A549 (cell line): Measurements from ENCODE around the gene SIK3.

Experiments
- CTCF ChIP-seq: fragments of >200 bp; sonication (Bioruptor Twin); formaldehyde crosslinking; IDR thresholded peaks from 3 replicates; pipeline ENCODE4 v1.5.1; 2016
- JUNB ChIP-seq: fragments of >200 bp; sonication (Bioruptor Twin); formaldehyde crosslinking; IDR thresholded peaks from 2 replicates; pipeline ENCODE4 v1.6.1; 2016
- POLR2A ChIP-seq: IDR thresholded peaks from 2 replicates; pipeline ENCODE4 v1.6.1; 2012; ENCODE audit warnings: mild to moderate bottlenecking, low read length
- REST ChIP-seq: fragments of 200-600 bp; sonication (generic); IDR thresholded peaks from 2 replicates; pipeline ENCODE4 v1.6.1; 2016; ENCODE audit warnings: antibody characterized with exemption, mild to moderate bottlenecking, moderate library complexity

GRCh38 chr11:116895048-116895757 is 203.0 kb downstream of the SIK3 start:
- no peak for TF ChIP-seq POLR2A
- no peak for TF ChIP-seq REST
- no peak for TF ChIP-seq CTCF
- TF ChIP-seq JUNB: no peak
